Measurements from ENCODE around the gene CD59.

The CD59 gene

GRCh38 chr11:33668951-33669596, 67.1 kb downstream of the CD59 start:
- no peak for DNase-seq (ENCODE audit: low read depth)
- H3K4me3 ChIP-seq (ENCODE audit: low read depth, low read length), result no peak overlapping the region
- no peak for TF ChIP-seq CTCF (IDR thresholded peaks at IDR 0.05; ENCODE audit: insufficient read depth, low read depth, low read length, missing control alignments)

GRCh38 chr11:33668468-33668825, 67.8 kb downstream of the CD59 start:
- H3K4me3 ChIP-seq (ENCODE audit: low read depth, low read length), result no peak overlapping the region
- no peak for TF ChIP-seq CTCF (IDR thresholded peaks at IDR 0.05; ENCODE audit: insufficient read depth, low read depth, low read length, missing control alignments)
- no peak for DNase-seq (ENCODE audit: low read depth)

- TF ChIP-seq CTCF (IDR thresholded peaks at IDR 0.05; ENCODE audit: insufficient read depth, low read depth, low read length, missing control alignments), result no peak
- H3K4me3 ChIP-seq (ENCODE audit: low read depth, low read length), result no peak overlapping the region
- DNase-seq (ENCODE audit: low read depth), result no peak
Measured at GRCh38 chr11:33667819-33668467, 68.3 kb downstream of the CD59 start.

- TF ChIP-seq CTCF (IDR thresholded peaks at IDR 0.05; ENCODE audit: insufficient read depth, low read depth, low read length, missing control alignments), result no peak
- no peak for DNase-seq (ENCODE audit: low read depth)
- H3K4me3 ChIP-seq (ENCODE audit: low read depth, low read length), result no peak overlapping the region
Measured at GRCh38 chr11:33665350-33666106, 70.7 kb downstream of the CD59 start.

- TF ChIP-seq CTCF (IDR thresholded peaks at IDR 0.05; ENCODE audit: insufficient read depth, low read depth, low read length, missing control alignments), result no peak
- DNase-seq (ENCODE audit: low read depth), result no peak
- H3K4me3 ChIP-seq (ENCODE audit: low read depth, low read length), result no peak overlapping the region
Measured at GRCh38 chr11:33664827-33665226, 71.4 kb downstream of the CD59 start.

- no peak overlapping the region for H3K4me3 ChIP-seq (ENCODE audit: low read depth, low read length)
- DNase-seq (ENCODE audit: low read depth), result no peak
- TF ChIP-seq CTCF (IDR thresholded peaks at IDR 0.05; ENCODE audit: insufficient read depth, low read depth, low read length, missing control alignments), result no peak
Measured at GRCh38 chr11:33664166-33664565, 72.1 kb downstream of the CD59 start.

All from GM12865 (cell line).